ENCODE data around the gene ABTB1.

The ABTB1 gene

GRCh38 chr3:127688416-127689265 is 15.9 kb downstream of the ABTB1 start:
- no peaks in the 10 kb centered on the region for H3K4me1 ChIP-seq (ENCODE audit: insufficient read depth, low read length, poor library complexity, severe bottlenecking)
- H3K4me2 ChIP-seq (ENCODE audit: low read depth, low read length, poor library complexity, severe bottlenecking), result no peak overlapping the region
- TF ChIP-seq CTCF (conservative IDR thresholded peaks at IDR 0.05; ENCODE audit: low read length) (no peak), EZH2phosphoT487 (IDR thresholded peaks at IDR 0.05; ENCODE audit: borderline replicate concordance) (no peak)
- H2AFZ ChIP-seq (ENCODE audit: low read length), result no peak overlapping the region
- H3F3A ChIP-seq (ENCODE audit: low read depth), result peaks cover 5% of the 10 kb centered on the region; the same call in 1 of the 2 replicates
- no peaks in the 10 kb centered on the region for H3K9me3 ChIP-seq (ENCODE audit: insufficient read depth, low read depth, low read length)
- H3K27me3 ChIP-seq (ENCODE audit: insufficient read depth, low read length, poor library complexity, severe bottlenecking), result no peaks in the 10 kb centered on the region
- H3K36me3 ChIP-seq (ENCODE audit: insufficient read depth, low read length), result peaks cover 35% of the 10 kb centered on the region; the same call in 1 of the 2 replicates
- H3K79me2 ChIP-seq (ENCODE audit: insufficient read depth, low read length), result no peaks in the 10 kb centered on the region
- no peak overlapping the region for H3K4me3 ChIP-seq (ENCODE audit: low read length, poor library complexity, severe bottlenecking)
- H3K9me2 ChIP-seq (replicated peaks; ENCODE audit: low read depth, low read length), result no peaks in the 10 kb centered on the region
- no peak overlapping the region for H3K9ac ChIP-seq (ENCODE audit: low read depth, low read length, poor library complexity, severe bottlenecking)
- no peaks in the 10 kb centered on the region for H4K20me1 ChIP-seq (ENCODE audit: insufficient read depth, low read length, poor library complexity, severe bottlenecking)

GRCh38 chr3:127689266-127689860 is 16.6 kb downstream of the ABTB1 start:
- no peaks in the 10 kb centered on the region for H3K9me3 ChIP-seq (ENCODE audit: insufficient read depth, low read depth, low read length)
- no peaks in the 10 kb centered on the region for H3K4me1 ChIP-seq (ENCODE audit: insufficient read depth, low read length, poor library complexity, severe bottlenecking)
- H3K4me3 ChIP-seq (ENCODE audit: low read length, poor library complexity, severe bottlenecking), result no peak overlapping the region
- H3K27me3 ChIP-seq (ENCODE audit: insufficient read depth, low read length, poor library complexity, severe bottlenecking), result no peaks in the 10 kb centered on the region
- no peaks in the 10 kb centered on the region for H3K9me2 ChIP-seq (replicated peaks; ENCODE audit: low read depth, low read length)
- no peak overlapping the region for H3K9ac ChIP-seq (ENCODE audit: low read depth, low read length, poor library complexity, severe bottlenecking)
- H2AFZ ChIP-seq (ENCODE audit: low read length), result no peak overlapping the region
- no peaks in the 10 kb centered on the region for H3K79me2 ChIP-seq (ENCODE audit: insufficient read depth, low read length)
- H4K20me1 ChIP-seq (ENCODE audit: insufficient read depth, low read length, poor library complexity, severe bottlenecking), result no peaks in the 10 kb centered on the region
- H3K36me3 ChIP-seq (ENCODE audit: insufficient read depth, low read length), result peaks cover 39% of the 10 kb centered on the region; the same call in 1 of the 2 replicates
- no peak for TF ChIP-seq EZH2phosphoT487 (IDR thresholded peaks at IDR 0.05; ENCODE audit: borderline replicate concordance)
- TF ChIP-seq CTCF (conservative IDR thresholded peaks at IDR 0.05; ENCODE audit: low read length), result no peak
- H3K4me2 ChIP-seq (ENCODE audit: low read depth, low read length, poor library complexity, severe bottlenecking), result no peak overlapping the region
- H3F3A ChIP-seq (ENCODE audit: low read depth), result no peaks in the 10 kb centered on the region; the same call in 1 of the 2 replicates

- Histone ChIP-seq H2AFZ (ENCODE audit: low read length) (no peak overlapping the region), H3K9me3 (ENCODE audit: insufficient read depth, low read depth, low read length) (no peaks in the 10 kb centered on the region), H3K9ac (ENCODE audit: low read depth, low read length, poor library complexity, severe bottlenecking) (no peak overlapping the region), H3K36me3 (ENCODE audit: insufficient read depth, low read length) (peaks cover 46% of the 10 kb centered on the region; the same call in 1 of the 2 replicates), H3K4me3 (ENCODE audit: low read length, poor library complexity, severe bottlenecking) (no peak overlapping the region), H3K4me2 (ENCODE audit: low read depth, low read length, poor library complexity, severe bottlenecking) (no peak overlapping the region), H3K27me3 (ENCODE audit: insufficient read depth, low read length, poor library complexity, severe bottlenecking) (no peaks in the 10 kb centered on the region), H3F3A (ENCODE audit: low read depth) (no peaks in the 10 kb centered on the region; the same call in 1 of the 2 replicates), H4K20me1 (ENCODE audit: insufficient read depth, low read length, poor library complexity, severe bottlenecking) (no peaks in the 10 kb centered on the region), H3K4me1 (ENCODE audit: insufficient read depth, low read length, poor library complexity, severe bottlenecking) (no peaks in the 10 kb centered on the region), H3K9me2 (replicated peaks; ENCODE audit: low read depth, low read length) (no peaks in the 10 kb centered on the region), H3K79me2 (ENCODE audit: insufficient read depth, low read length) (no peaks in the 10 kb centered on the region)
- TF ChIP-seq CTCF (conservative IDR thresholded peaks at IDR 0.05; ENCODE audit: low read length) (no peak), EZH2phosphoT487 (IDR thresholded peaks at IDR 0.05; ENCODE audit: borderline replicate concordance) (no peak)
Measured at GRCh38 chr3:127690106-127690505, 17.4 kb downstream of the ABTB1 start.
